Stimulated activated effector memory CD8-positive, alpha-beta T cell treated with anti-CD3 and anti-CD28 coated beads, Interleukin-12 subunit alpha, Interleukin-12 subunit beta, amount 100 ng/mL, for 72 hours (primary cell): ENCODE data around the gene BLOC1S5.
A peak's percentile ranks its signal among the peaks of the same experiment; 100 is the strongest.

ENCODE experiments used
- ATAC-seq: fragments of 150-1000 bp; cut with Tn5 transposase; 2 replicates; pipeline ENCODE4 v1.10.0; 2021
- DNase-seq, 2 donors: peaks; one replicate each; pipeline ENCODE4 v3.0.0; 2021 to 2022; ENCODE audit warnings: low spot score in 2 of 2
- H3K27ac Mint-ChIP-seq: one replicate; pipeline ENCODE4 v1.8.0; 2022; ENCODE audit warnings: mild to moderate bottlenecking, mixed read lengths
- H3K36me3 Mint-ChIP-seq: one replicate; pipeline ENCODE4 v1.8.0; 2022; ENCODE audit warnings: mild to moderate bottlenecking, mixed read lengths
- H3K4me1 Mint-ChIP-seq: one replicate; pipeline ENCODE4 v1.8.0; 2022; ENCODE audit warnings: mixed read lengths
- H3K4me3 Mint-ChIP-seq: one replicate; pipeline ENCODE4 v1.8.0; 2022; ENCODE audit warnings: mild to moderate bottlenecking, mixed read lengths
- H3K9me3 Mint-ChIP-seq: one replicate; pipeline ENCODE4 v1.8.0; 2022; ENCODE audit warnings: mixed read lengths

The BLOC1S5 gene

GRCh38 chr6:8063761-8064637 is at the start of gene BLOC1S5:
TSS of gene BLOC1S5 (minus strand) at chr6:8064389. CDS start at chr6:8064376, 13 bp downstream.
- ATAC-seq: peak; percentile 93
- Mint-ChIP-seq H3K27ac (peak within 1 kb of the TSS; percentile 97), H3K36me3 (peaks cover 33% of the 10 kb centered on the region), H3K9me3 (no peaks in the 10 kb centered on the region), H3K4me1 (peaks cover 20% of the 10 kb centered on the region), H3K4me3 (peak within 1 kb of the TSS; percentile 91)
- DNase-seq: peak; percentile 95 to 99

GRCh38 chr6:8113131-8113654 is 49.0 kb upstream of the BLOC1S5 start:
- H3K4me1 Mint-ChIP-seq: no peaks in the 10 kb centered on the region
- no peak for ATAC-seq
- H3K4me3 Mint-ChIP-seq: no peak overlapping the region
- H3K27ac Mint-ChIP-seq: no peak overlapping the region
- no peaks in the 10 kb centered on the region for H3K9me3 Mint-ChIP-seq
- no peak for DNase-seq
- H3K36me3 Mint-ChIP-seq: no peaks in the 10 kb centered on the region

- no peak overlapping the region for H3K4me3 Mint-ChIP-seq
- no peak for ATAC-seq
- H3K27ac Mint-ChIP-seq: no peak overlapping the region
- H3K36me3 Mint-ChIP-seq: no peaks in the 10 kb centered on the region
- H3K9me3 Mint-ChIP-seq: no peaks in the 10 kb centered on the region
- DNase-seq: no peak
- no peaks in the 10 kb centered on the region for H3K4me1 Mint-ChIP-seq
These were observed 46.5 kb upstream of the BLOC1S5 start for GRCh38 chr6:8110725-8111124.

- ATAC-seq: no peak
- DNase-seq: peak in 1 of 2 donors; percentile 2
- Mint-ChIP-seq H3K4me3 (no peak overlapping the region), H3K27ac (no peak overlapping the region), H3K4me1 (no peaks in the 10 kb centered on the region), H3K36me3 (no peaks in the 10 kb centered on the region), H3K9me3 (no peaks in the 10 kb centered on the region)
These were observed 46.0 kb upstream of the BLOC1S5 start for GRCh38 chr6:8110117-8110721.

GRCh38 chr6:8108759-8109539 is 44.8 kb upstream of the BLOC1S5 start:
- H3K4me1 Mint-ChIP-seq: no peaks in the 10 kb centered on the region
- no peak overlapping the region for H3K4me3 Mint-ChIP-seq
- H3K36me3 Mint-ChIP-seq: no peaks in the 10 kb centered on the region
- H3K9me3 Mint-ChIP-seq: no peaks in the 10 kb centered on the region
- no peak overlapping the region for H3K27ac Mint-ChIP-seq
- DNase-seq: peak in 1 of 2 donors; percentile 32
- no peak for ATAC-seq

- Mint-ChIP-seq H3K36me3 (no peaks in the 10 kb centered on the region), H3K27ac (no peak overlapping the region), H3K4me3 (no peak overlapping the region), H3K4me1 (no peaks in the 10 kb centered on the region), H3K9me3 (no peaks in the 10 kb centered on the region)
- DNase-seq: no peak
- ATAC-seq: no peak
These were observed 44.0 kb upstream of the BLOC1S5 start for GRCh38 chr6:8108031-8108660.

- peaks cover 18% of the 10 kb centered on the region for H3K4me1 Mint-ChIP-seq
- H3K36me3 Mint-ChIP-seq: peaks cover 11% of the 10 kb centered on the region
- ATAC-seq (no peak), DNase-seq (no peak)
- no peak overlapping the region for H3K27ac Mint-ChIP-seq
- no peaks in the 10 kb centered on the region for H3K9me3 Mint-ChIP-seq
- H3K4me3 Mint-ChIP-seq: no peak overlapping the region
These were observed 41.6 kb upstream of the BLOC1S5 start for GRCh38 chr6:8105791-8106190.

- Mint-ChIP-seq H3K4me3 (no peak overlapping the region), H3K4me1 (peaks cover 30% of the 10 kb centered on the region), H3K27ac (no peak overlapping the region), H3K9me3 (no peaks in the 10 kb centered on the region), H3K36me3 (peaks cover 18% of the 10 kb centered on the region)
- ATAC-seq (no peak), DNase-seq (no peak)
These were observed 39.5 kb upstream of the BLOC1S5 start for GRCh38 chr6:8103726-8104125.

GRCh38 chr6:8102122-8102958 is 38.2 kb upstream of the BLOC1S5 start, which contains the start of gene EEF1E1:
TSS of gene EEF1E1 (minus strand) at chr6:8102548. CDS start at chr6:8102521, 27 bp downstream.
- Mint-ChIP-seq H3K27ac (peak within 1 kb of the TSS; percentile 94), H3K4me3 (peak within 1 kb of the TSS; percentile 85), H3K9me3 (no peaks in the 10 kb centered on the region), H3K4me1 (peaks cover 30% of the 10 kb centered on the region), H3K36me3 (peaks cover 32% of the 10 kb centered on the region)
- ATAC-seq (peak; percentile 98), DNase-seq (peak; percentile 73 to 91)

- DNase-seq: no peak
- Mint-ChIP-seq H3K36me3 (peaks cover 52% of the 10 kb centered on the region), H3K9me3 (no peaks in the 10 kb centered on the region)
These were observed 36.1 kb upstream of the BLOC1S5 start for GRCh38 chr6:8100159-8100854.

GRCh38 chr6:8090650-8091049 is 26.5 kb upstream of the BLOC1S5 start:
- no peak overlapping the region for H3K27ac Mint-ChIP-seq
- DNase-seq: no peak
- no peaks in the 10 kb centered on the region for H3K9me3 Mint-ChIP-seq
- H3K4me3 Mint-ChIP-seq: no peak overlapping the region
- peaks cover 16% of the 10 kb centered on the region for H3K4me1 Mint-ChIP-seq
- ATAC-seq: no peak
- H3K36me3 Mint-ChIP-seq: peaks cover 94% of the 10 kb centered on the region

More at GRCh38 chr6:8100159-8100854, 36.1 kb upstream of the BLOC1S5 start:
- ATAC-seq: no peak
- peaks cover 30% of the 10 kb centered on the region for H3K4me1 Mint-ChIP-seq
- H3K27ac Mint-ChIP-seq: no peak overlapping the region
- peak overlapping the region; percentile 85 for H3K4me3 Mint-ChIP-seq

- Mint-ChIP-seq H3K4me3 (no peak overlapping the region), H3K4me1 (peaks cover 17% of the 10 kb centered on the region), H3K27ac (no peak overlapping the region), H3K9me3 (no peaks in the 10 kb centered on the region), H3K36me3 (peaks cover 76% of the 10 kb centered on the region)
- no peak for DNase-seq
- no peak for ATAC-seq
These were observed 24.7 kb upstream of the BLOC1S5 start for GRCh38 chr6:8088886-8089285.

- ATAC-seq (no peak), DNase-seq (no peak)
- no peak overlapping the region for H3K27ac Mint-ChIP-seq
- no peaks in the 10 kb centered on the region for H3K9me3 Mint-ChIP-seq
- no peak overlapping the region for H3K4me3 Mint-ChIP-seq
- peaks cover 24% of the 10 kb centered on the region for H3K4me1 Mint-ChIP-seq
- H3K36me3 Mint-ChIP-seq: peaks cover 76% of the 10 kb centered on the region
These were observed 23.9 kb upstream of the BLOC1S5 start for GRCh38 chr6:8087870-8088754.
